ENCODE data around the gene TOP3B.

Gene TOP3B

DNA sequence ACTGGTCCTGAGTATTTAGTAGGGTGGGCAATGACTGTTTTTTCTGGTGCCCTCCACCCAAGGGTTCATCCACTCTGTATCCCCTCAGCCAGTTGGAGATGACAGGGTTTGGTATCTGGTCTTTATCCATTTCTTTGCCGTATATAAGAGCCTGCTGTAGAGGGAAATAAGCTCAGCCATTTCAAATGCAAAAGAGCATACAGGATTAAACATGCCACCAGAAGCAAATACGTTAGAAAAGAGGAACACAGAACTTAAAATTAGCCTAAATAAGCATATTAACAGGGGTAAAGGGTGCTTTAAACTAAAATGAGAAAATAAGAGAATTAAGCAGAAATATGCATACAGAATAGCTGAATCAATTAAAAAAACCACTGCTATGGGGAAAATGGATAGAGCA is 27.8 kb upstream of the TOP3B start:
- no peak for DNase-seq (ENCODE audit: low spot score)

DNA sequence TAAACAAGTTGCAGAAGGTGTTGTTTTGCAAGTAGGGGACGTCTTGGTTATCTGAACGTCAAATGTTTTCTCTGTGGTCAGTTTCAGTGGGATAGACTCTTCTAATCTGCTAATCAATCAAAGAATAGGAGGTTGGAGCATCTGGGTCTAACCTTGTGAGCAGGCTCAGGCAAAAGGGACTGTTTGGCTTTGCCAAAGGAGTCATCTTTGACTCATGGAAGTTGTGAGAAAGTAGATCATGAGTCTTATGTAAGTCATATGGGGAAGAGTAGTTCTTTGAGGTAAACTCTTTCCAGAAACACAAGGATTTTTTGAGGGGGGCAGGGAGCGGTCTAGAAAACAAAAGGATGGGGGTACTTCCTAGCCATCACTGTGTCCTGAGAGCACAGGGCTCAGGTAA is 27.1 kb upstream of the TOP3B start:
- DNase-seq (ENCODE audit: low spot score), result no peak

DNA sequence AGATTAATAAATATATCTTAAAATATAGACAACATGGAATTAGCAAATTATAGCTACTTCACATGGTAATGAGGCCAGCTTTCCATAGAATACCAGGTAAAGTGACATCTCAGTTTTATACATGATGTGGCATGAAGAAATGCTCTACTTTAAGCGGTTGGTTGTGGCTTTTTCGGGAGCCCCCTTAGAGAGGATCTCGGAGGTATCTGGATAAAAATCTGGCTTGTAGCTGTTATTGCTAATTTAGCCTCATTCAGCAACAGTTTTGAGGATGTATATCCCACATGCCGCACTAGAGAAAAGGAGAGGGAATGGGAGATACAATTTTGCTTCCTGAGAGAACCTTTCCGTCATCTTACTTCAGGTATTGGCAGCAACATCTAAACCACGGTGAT is 24.0 kb upstream of the TOP3B start:
- no peak for DNase-seq (ENCODE audit: low spot score)

DNA sequence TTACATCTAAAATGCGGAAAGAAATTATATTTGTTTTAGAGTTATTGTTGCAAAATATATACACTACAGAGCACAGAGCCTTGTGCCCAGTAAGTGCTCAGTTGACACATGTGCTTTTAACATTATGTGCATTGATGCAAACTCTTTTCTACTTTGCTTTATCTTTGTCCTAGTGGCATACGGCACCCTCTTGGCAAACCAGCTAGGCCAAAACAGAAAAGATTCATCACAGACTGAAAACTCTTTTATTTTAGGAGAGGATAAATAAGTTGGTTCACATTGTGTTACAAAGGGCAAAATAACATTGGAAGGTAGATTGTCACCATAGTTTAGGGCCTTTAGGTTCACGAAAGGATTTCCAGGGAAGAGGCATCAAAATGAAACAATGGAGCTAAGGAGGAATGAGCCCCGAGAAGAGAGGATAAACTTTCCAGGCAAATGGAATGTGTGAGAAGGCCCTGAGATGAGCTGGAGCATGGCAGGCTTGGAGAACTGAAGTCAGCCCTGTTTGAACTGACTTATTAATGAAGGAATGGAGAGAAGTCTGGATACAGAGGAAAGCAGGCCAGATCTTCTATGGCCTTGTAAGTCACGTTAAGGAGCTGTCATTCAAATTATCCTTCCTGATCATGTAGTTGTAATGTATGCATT is 23.5 kb upstream of the TOP3B start:
- no peak for DNase-seq (ENCODE audit: low spot score)

DNA sequence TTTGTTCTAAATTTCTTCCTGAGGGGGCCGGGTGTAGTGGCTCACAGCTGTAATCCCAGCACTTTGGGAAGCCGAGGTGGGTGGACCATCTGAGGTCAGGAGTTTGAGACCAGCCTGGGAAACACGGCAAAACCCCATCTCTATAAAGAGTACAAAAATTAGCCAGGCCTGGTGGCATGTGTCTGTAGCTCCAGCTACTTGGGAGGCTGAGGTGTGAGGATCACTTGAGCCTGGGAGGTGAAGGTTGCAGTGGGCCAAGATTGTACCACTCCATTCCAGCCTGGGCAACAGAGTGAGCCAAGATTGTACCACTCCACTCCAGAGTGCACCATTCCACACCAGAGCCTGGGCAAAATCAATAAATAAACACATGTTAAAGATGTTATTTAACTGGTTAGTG is 20.6 kb upstream of the TOP3B start:
- DNase-seq (ENCODE audit: low spot score), result no peak

DNA sequence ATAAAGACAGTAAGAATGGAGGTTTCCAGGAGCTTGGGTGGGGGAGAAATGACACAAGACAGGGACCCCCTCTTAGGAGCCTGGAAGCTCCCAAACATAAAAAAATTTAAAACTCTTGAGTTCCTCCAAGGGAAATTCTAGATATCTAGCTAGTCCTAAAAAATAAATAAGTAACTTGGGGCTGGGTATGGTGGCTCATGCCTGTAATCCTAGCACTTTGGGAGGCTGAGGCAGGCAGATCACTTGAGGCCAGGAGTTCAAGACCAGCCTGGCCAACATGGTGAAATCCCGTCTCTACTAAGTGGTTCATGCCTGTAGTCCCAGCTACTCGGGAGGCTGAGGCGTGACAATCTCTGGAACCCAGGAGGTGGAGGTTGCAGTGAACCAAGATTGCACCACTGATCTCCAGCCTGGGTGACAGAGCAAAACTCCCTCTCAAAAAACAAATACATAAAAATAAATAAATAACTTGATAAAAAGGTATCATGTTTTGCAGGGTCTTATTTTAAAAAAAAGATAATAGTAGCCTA is 20.0 kb upstream of the TOP3B start:
- no peak for DNase-seq (ENCODE audit: low spot score)

DNA sequence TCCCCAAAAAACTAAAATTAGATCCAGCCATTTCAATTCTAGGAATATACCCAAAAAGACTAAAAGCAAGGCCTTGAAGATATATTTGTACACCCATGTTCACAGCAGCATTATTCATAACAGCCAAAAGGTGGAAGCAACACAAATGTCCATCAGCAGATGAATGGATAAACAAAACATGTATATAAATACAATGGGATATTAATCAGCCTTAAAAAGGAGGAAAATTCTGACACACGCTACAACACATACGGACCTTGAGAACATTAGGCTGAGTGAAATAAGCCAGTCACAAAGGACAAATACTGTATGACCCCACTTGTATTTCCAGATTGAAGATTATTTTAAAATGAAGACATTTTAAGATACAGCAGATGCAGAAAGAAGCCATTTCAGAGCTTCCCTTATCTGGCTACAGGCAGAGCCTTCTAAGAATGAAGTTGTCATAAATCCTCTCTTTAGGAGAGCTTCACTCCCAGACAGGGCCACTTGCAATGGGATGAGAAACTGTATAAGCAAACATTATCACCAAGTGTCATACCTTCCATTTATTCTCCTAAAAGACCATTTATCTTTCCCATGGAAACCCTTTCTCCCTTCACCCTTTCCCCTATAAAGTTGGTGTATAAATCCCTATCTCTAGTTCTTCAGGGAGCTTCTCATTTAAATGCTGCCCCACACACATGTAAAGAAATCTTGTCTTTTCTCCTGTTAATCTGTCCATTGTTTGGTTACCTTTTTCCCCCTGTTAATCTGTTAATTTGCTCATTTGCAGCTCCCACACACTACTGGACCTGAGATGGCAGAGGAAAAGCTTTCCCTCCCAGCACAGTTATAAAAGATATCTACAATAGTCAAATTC is 19.3 kb upstream of the TOP3B start:
- no peak for DNase-seq (ENCODE audit: low spot score)

DNA sequence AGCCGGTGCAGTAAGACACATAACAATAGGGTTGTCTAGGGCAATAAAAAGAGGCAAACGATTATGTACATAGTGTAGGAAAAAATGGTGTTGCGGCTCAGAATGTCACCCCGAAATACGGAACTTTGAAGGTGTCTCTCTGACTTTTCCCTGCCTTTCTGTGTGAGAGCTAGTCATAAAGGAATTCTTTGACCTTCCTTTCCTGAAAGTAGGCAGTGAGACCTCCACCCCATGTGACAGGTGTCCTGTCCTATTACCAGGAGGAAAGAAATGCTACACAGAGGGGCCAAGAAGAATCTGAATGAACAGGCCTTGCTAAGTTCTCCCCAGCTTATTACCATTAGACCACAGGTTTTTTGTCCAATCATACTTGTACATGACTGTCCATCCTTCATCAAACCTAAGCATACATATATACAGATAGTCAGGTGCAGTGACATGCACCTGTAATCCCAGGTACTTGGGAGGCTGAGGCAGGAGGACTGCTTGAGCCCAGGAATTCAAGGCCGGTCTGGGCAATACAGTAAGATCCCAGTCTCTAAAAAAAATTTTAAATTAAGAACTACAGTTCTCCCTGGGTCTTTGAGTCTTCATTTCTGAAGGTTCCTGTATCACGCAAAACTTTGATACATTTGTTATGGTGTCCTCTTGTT is 16.1 kb upstream of the TOP3B start:
- DNase-seq (ENCODE audit: low spot score), result no peak

DNA sequence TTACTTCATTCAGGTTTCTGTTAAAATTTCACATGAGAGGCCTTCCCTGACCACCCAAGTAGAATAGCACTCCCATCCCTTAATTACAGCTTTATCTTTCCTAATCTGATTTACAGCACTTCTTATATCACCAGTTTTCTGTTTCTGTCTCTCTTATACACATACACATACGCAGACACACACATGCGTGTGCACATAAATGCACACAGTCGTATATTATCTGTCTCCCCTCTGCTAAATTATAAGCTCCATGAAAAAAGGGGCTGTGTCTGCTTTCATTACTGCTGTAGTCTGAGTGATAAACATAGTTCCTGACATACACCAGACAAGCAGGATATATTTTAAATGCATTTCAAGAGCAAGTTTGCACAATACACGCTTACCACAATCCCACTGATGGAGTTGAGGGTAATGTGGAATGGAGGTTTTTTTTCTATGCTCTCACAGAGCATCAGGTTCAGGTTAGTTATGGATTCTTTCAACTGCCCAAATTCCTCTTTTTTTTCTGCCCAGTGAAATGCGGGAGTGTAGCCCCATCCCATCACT is 13.7 kb upstream of the TOP3B start:
- DNase-seq (ENCODE audit: low spot score), result no peak

DNA sequence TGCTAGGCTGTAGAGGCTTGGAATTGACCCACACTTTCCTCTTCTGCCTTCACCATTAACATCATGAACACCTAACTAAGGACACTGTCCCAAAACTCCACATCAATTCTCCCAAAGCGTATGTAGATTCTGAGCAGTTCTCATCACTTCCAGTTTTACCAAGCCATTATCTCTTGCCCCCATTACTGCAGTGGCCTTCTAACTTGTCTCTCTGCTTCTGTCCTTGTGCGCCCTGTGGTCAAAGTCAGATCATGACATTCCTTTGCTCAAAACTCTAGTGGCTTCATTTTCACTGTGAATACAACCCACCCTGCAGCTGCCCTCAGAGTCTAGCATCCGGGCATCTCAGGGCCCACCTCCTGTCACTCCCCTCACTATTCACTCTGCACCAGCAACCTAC is 13.1 kb upstream of the TOP3B start:
- DNase-seq (ENCODE audit: low spot score), result no peak

DNA sequence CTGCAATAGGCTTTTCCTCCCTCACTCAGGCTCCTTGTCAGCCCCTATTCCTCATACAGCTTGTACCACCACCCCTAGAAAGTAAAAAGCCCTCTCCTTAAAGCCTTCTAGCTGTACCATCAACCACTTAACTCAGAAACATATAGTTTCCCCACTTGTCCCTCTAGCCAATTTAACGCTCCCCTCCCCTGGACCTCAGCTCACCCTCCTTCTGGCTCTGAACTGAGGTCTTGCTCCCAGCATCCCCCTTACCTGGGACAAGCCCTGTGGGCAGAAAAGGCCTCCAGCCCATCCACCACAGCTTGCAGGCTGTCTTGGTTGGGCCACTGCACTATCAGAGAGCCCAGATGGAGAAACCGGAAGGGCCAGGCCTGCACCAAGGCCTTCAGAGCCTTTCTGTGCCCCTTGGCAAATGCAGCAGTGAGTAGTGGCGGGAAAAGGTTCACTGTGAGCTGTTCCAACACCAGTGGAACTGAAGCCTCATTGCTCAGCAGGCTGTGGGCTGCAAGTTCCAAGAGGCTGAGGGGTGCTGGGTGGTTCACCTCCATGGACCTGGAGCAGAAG is 12.4 kb upstream of the TOP3B start:
- no peak for DNase-seq (ENCODE audit: low spot score)

DNA sequence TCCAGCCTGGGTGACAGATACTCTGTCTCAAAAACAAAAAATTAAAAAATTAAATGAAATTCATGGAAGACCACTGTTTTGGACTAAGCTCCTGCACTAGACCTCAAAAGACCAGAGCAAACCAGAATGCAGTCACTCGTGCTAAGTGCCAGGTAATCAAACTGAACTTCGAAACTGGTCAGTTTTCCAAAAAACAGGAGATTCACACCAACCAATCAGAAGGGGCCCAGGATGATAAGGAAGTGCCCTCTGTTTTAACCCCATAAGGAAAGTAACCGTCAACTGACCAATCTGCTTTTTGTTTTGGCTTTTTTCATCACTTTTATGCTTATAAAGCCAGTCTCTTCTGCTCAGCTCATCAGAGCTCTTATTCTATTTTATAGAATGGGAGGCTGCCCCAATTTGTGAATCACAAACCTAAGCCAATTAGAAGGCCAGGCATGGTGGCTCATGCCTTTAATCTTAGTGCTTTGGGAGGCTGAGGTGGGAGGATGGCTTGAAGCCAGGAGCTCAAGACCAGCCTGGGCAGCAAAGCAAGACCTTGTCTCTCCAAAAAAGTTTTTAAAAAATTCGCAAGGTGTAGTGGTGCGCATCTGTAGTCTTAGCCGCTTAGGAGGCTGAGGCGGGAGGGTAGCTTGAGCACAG is 10.1 kb upstream of the TOP3B start:
- no peak for DNase-seq (ENCODE audit: low spot score)

DNA sequence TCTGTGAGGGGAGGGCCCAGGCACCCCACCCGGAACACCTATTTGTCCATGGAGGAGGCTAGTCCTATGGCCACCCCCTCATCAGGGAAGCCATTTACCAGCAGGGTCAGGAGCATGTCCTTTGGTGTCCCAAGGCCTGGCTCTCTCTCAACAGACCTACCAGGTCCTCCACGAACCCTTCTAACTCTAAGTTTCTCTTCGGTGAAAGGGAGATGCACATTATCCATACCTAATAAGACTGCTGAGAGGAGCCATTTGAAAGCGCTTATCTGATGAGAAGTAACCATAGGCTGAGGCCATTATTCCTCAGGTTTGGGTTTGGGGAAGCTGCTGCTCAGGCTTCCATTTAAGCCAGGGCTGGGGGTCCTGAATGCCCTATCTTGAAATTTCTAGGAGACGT is 9.2 kb upstream of the TOP3B start:
- no peak for DNase-seq (ENCODE audit: low spot score)

DNA sequence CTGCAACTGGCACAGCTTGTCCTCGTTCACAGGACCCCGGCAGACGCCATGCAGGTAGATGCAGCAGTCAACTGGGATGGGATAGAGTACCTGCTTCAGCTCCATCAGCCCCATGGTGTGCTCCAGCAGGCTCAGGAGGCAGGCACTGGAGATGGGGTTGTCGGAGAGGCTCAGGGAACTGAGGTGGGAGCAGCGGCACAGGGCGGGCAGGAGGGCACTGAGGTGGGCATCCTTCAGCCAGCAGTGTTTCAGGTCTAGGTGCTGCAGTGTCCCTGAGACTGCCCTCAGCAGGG is 8.7 kb upstream of the TOP3B start:
- DNase-seq (ENCODE audit: low spot score), result no peak

DNA sequence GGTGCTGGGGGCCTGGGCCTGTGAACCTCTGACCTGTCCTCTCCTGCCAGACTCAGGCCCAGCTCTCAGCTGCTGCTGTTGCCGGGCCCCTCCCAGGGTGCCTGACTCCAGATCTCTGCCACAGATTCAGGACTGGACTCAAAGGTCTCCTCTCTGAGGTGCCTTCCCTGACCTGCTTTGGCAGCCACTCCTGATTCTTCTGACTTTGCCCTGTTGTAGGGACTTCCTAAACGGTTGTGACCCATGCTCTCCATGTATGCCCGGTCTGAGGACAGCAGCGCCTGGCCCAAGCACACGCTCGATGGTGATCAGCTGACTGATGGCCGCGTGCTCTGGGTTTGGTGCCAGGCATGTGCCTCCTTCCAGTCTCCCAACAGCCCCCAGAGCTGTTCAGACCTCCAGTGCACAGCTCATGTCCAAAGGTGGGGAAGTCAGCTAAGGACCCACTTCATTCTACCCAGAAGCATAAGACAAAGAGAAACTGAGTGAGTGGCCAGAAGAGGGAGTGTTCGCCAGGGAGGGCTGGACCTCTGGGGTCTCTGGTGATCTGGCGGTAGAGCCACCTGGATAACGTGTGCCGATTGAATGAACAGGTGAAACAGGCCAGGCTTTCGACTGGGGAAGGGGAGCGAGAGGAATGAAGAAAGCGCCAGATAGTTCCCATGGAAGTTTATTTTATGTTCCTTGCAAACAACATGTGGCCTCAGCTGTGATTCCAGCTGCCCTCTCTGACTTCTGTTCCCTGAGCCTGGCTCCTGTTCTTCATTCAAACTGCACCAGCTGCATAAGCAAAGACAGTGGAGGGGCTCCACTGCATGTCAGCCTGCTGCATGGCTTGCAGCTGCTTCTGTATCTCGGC is 8.1 kb upstream of the TOP3B start:
- no peak for DNase-seq (ENCODE audit: low spot score)

DNA sequence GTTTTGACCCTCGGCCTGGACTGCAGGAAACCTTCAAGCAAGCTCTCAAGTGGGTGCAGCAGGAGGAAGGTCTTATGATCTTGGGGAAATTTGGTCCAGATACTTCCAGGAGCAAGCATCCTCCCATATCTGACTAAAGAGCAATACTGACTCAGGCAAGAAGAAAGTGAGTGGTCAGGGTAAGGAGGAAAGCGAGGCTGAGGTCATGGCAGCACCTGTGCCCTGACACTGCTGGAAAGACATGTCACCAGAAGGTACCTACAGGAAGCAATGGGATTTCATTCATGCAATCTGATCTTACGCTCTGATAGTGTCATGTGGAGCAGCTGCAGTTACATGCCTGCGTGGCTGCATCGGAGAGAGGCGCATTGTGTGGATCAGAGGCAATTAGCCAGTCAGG is 6.5 kb upstream of the TOP3B start:
- DNase-seq (ENCODE audit: low spot score), result no peak

DNA sequence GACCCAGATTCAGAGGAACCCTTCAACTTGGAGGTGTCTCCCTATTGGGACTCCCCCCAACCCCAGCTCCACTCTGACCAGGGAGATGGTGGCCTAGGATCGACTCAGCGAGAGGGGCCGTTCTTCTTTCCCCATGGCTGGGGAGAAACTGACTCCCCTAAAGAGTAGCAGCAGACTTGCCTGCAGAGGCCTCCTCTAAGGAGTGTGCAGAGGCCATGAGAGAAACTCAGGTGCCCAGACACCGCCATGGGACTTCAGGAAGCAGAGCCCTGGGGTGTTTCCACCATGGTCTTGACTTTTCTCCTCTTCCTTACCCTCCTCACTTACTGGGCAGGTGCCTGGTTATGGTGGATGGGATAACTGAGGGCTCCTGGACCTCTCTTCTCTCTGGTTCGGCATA is 2.6 kb upstream of the TOP3B start:
- no peak for DNase-seq (ENCODE audit: low spot score)

DNA sequence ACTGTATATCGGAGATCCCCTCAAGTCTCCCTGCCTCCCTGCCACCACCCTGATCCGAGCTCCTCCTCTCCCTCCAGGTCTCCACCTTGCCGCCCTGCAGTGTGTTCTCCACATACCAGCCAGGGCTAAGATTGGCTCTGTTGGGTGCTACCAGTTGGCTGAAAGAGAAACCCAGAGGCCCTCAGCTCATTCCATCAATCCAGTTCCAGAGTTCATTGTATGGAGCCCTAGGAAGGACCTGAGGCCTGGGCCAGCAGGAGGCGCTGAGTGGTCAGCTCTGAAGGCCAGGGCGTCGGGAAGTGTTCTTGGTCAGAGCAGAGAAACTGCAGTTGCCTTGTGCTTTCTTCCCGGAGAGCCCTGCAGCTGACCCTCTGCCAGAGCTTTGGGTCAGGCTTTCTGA is 2.2 kb upstream of the TOP3B start:
- DNase-seq (ENCODE audit: low spot score), result no peak

DNA sequence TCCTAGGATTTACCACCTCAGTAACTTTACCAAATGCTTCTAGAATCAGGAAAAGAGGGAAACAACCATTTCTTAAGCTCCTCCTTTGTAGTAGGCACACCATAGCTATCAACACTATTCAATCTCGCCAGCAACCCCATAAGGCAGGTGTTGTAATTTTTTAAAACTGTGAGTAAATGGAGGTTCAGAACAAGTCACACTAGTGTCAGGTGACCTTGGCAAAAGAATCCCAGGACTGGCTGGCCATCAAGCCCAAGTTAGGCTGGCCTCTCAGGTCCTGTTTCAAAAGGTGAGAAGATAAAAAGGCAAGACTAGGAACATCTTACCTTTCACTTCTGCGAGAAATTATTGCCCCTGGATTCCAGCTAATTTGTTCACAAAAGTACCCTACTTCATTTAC is 713 bp downstream of the TOP3B start:
- no peak for DNase-seq (ENCODE audit: low spot score)

DNA sequence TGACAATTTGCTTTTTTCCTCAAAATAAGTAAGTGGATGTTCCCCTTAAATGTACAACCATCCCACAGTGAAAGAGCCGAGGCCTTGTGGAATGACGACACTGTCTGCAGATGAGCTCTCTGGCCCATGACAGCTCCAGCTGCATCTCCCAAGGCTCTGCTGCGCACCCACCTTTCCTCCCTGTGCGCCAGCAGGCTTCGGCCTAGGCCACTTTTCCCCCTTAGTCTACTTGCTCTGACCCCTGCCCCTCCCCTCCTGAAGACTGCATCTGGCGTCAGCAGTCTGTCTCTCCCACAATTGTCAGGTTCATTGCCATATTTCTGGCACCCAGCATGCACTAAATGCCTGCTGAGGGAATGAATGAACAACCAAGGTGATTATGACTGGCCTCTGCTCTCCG is 2.0 kb downstream of the TOP3B start:
- DNase-seq (ENCODE audit: low spot score), result no peak
